Subcutaneous adipose tissue (tissue), 4 donors: ENCODE results near the gene PDPN. TPM values are rescaled to one million over a fixed set of nuclear protein-coding genes. Genes with fewer than 3 reads are reported as not detected.

Experiments
- CTCF ChIP-seq: fragments of 450-650 bp; IDR thresholded peaks from one replicate; pipeline ENCODE4 v1.5.1; 2016; ENCODE audit warnings: low read depth, mild to moderate bottlenecking, control low read depth, antibody characterized with exemption, moderate library complexity
- total RNA-seq, 4 donors: library from RNA; depleted of rRNA; stranded (reverse); fragments of >200 nt; gene quantifications; one replicate each; pipeline ENCODE4 v1.1.0, GENCODE V29; 2016

The PDPN gene
- total RNA-seq, 4 donors from 2014 or later, result 6.6 to 12.1 (median 7.5) TPM

GRCh38 chr1:13600762-13601453 is 17.3 kb downstream of the PDPN start:
- TF ChIP-seq CTCF, result no peak

- TF ChIP-seq CTCF, result no peak
Observed at GRCh38 chr1:13604176-13604575, 20.5 kb downstream of the PDPN start.

GRCh38 chr1:13604721-13605120 is 21.1 kb downstream of the PDPN start:
- no peak for TF ChIP-seq CTCF

GRCh38 chr1:13605159-13605558 is 21.5 kb downstream of the PDPN start:
- no peak for TF ChIP-seq CTCF

- no peak for TF ChIP-seq CTCF
Observed at GRCh38 chr1:13607002-13607401, 23.4 kb downstream of the PDPN start.

- TF ChIP-seq CTCF, result no peak
Observed at GRCh38 chr1:13616234-13616633, 32.6 kb downstream of the PDPN start.

- no peak for TF ChIP-seq CTCF
Observed at GRCh38 chr1:13617108-13617507, 33.5 kb downstream of the PDPN start.
